ENCODE measurements around the gene GPANK1. TPM values are rescaled to one million over a fixed set of nuclear protein-coding genes. Genes with fewer than 3 reads are reported as not detected.

The GPANK1 gene
- total and polyA plus RNA-seq, 9 of the 15 experiments (the other 6 are each of a cell fraction or from before 2014, with no cell fraction given), result 32.2 to 111 (median 46.3) TPM

DNA sequence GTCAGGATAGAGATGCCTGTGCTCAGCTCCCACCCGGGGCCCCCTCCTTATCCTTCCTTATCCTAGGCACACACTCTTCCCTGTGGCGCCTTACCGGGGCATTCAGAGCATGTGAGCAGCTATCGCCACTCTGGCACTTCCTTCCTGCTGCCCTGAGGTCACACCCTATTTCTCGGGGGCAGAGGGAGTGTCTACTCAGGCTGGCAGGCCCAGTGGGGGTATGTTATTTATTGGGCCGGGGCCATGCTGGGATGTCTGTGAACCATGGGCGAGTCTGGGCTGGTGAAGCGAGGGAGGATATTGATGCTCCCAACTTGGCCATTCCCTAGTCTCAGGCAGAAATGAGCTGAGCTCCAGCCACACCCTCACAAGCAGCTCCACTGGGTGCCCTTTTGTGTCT is 46.4 kb upstream of the GPANK1 start:
- peaks cover 33 to 48% of the 10 kb centered on the region in 2 experiments for H3K4me1 ChIP-seq (replicated peaks in 1 of 2; ENCODE audit: control insufficient read depth in 2 of 2, insufficient read depth in 2 of 2, low read length in 2 of 2)
- peak; percentile 3; the same call in 1 of the 3 replicates for ATAC-seq
- H3K9ac ChIP-seq (ENCODE audit: insufficient read depth in 1 of 2, low read depth in 2 of 2, low read length in 2 of 2), result peak overlapping the region in 1 of 2 experiments; percentile 73; a peak in 2 of 4 replicates
- no peaks in the 10 kb centered on the region for H4K20me1 ChIP-seq (replicated peaks; ENCODE audit: control insufficient read depth, insufficient read depth, low read length)
- ChIA-PET POLR2A (interaction anchor here (0.7 to 12.4 kb wide), 9 partner anchors 8 to 261 kb away, joined by 3 to 223 read pairs (median 4); partner anchors contain the start of genes ABHD16A, DDAH2, DXO and GPANK1), CTCF (ENCODE audit: low intra/inter-chr PET ratio) (no interaction called here)
- no peaks in the 10 kb centered on the region for H3K9me3 ChIP-seq (replicated peaks; ENCODE audit: control insufficient read depth, insufficient read depth, low read depth, low read length)
- H3K4me3 ChIP-seq, result no peak overlapping the region
- DNase-seq (ENCODE audit: extremely low read depth in 1 of 4, low spot score in 3 of 4), result peak in 2 of 4 experiments; percentile 50 to 55
- no peaks in the 10 kb centered on the region for H3K79me2 ChIP-seq (ENCODE audit: control insufficient read depth, insufficient read depth, low read length)
- peak overlapping the region; percentile 9; the same call in 1 of the 2 replicates for H3K4me2 ChIP-seq (ENCODE audit: insufficient read depth, low read length)
- peak overlapping the region; percentile 58 for H2AFZ ChIP-seq (ENCODE audit: low read depth, low read length)
- no TSS peak for BruUV-seq (replicated peaks)
- no peak overlapping the region for H3K27ac ChIP-seq (ENCODE audit: extremely low read depth, low read depth, low read length)
- intact Hi-C loops (cut with micrococcal nuclease) (no loop called here), in situ Hi-C loops (cut with MboI) (no loop called here)
- no peak for FAIRE-seq
- no peaks in the 10 kb centered on the region for H3K27me3 ChIP-seq (ENCODE audit: control insufficient read depth in 2 of 2, insufficient read depth in 2 of 2, low read length in 2 of 2)
- WGBS (ENCODE audit: insufficient coverage, low coverage, missing lambda C conversion rate), result 34% methylated on average over 8 of the region's 8 CpGs
- no peaks in the 10 kb centered on the region for H3K9me1 ChIP-seq (ENCODE audit: control insufficient read depth, insufficient read depth, low read length)
- H3K36me3 ChIP-seq (ENCODE audit: control insufficient read depth, insufficient read depth, low read length), result no peaks in the 10 kb centered on the region
- no peak for TF ChIP-seq SMARCA4 (IDR thresholded peaks at IDR 0.05)
- 0 out of 2 replicates have a peak, but pooled peaks have one; percentile 26 for TF ChIP-seq ZBTB7A (IDR thresholded peaks at IDR 0.05; ENCODE audit: borderline replicate concordance, control insufficient read depth, low read depth, low read length)
- TF ChIP-seq, protein P1, sequence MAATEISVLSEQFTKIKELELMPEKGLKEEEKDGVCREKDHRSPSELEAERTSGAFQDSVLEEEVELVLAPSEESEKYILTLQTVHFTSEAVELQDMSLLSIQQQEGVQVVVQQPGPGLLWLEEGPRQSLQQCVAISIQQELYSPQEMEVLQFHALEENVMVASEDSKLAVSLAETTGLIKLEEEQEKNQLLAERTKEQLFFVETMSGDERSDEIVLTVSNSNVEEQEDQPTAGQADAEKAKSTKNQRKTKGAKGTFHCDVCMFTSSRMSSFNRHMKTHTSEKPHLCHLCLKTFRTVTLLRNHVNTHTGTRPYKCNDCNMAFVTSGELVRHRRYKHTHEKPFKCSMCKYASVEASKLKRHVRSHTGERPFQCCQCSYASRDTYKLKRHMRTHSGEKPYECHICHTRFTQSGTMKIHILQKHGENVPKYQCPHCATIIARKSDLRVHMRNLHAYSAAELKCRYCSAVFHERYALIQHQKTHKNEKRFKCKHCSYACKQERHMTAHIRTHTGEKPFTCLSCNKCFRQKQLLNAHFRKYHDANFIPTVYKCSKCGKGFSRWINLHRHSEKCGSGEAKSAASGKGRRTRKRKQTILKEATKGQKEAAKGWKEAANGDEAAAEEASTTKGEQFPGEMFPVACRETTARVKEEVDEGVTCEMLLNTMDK (IDR thresholded peaks at IDR 0.05; ENCODE audit: borderline replicate concordance, insufficient read depth, low read depth, low read length, poor library complexity, severe bottlenecking), result no peak
- TF ChIP-seq ZNF551 (CRISPR knock-in tag; IDR thresholded peaks at IDR 0.05), result no peak
- peak; percentile 36; the same call in 1 of the 2 replicates for TF ChIP-seq ETV1 (tag; conservative IDR thresholded peaks at IDR 0.05; ENCODE audit: low read depth)
- no peak for TF ChIP-seq NR4A1 (CRISPR knock-in tag; IDR thresholded peaks at IDR 0.05)
- TF ChIP-seq NR4A1 (tag; IDR thresholded peaks at IDR 0.05), result peak; percentile 50; the same call in 1 of the 2 replicates
- no peak for TF ChIP-seq MTF1 (CRISPR knock-in tag; IDR thresholded peaks at IDR 0.05; ENCODE audit: borderline replicate concordance)
- no peak for TF ChIP-seq HOXB6 (CRISPR knock-in tag; IDR thresholded peaks at IDR 0.05; ENCODE audit: borderline replicate concordance)
- TF ChIP-seq KLF1 (tag; IDR thresholded peaks at IDR 0.05), result 0 out of 2 replicates have a peak, but pooled peaks have one; percentile 21
- TF ChIP-seq FOXK2 (conservative IDR thresholded peaks at IDR 0.05 in 1 of 2, IDR thresholded peaks at IDR 0.05 in 1 of 2; ENCODE audit: low read depth in 2 of 2), result no peak
- no peak for TF ChIP-seq ZNF146 (CRISPR knock-in tag; IDR thresholded peaks at IDR 0.05; ENCODE audit: unreplicated experiment)
- TF ChIP-seq ZNF212 (CRISPR knock-in tag; IDR thresholded peaks at IDR 0.05), result no peak
- TF ChIP-seq TCF3 (CRISPR knock-in tag; IDR thresholded peaks at IDR 0.05), result peak; percentile 52; the same call in 1 of the 2 replicates
- TF ChIP-seq, protein P2, sequence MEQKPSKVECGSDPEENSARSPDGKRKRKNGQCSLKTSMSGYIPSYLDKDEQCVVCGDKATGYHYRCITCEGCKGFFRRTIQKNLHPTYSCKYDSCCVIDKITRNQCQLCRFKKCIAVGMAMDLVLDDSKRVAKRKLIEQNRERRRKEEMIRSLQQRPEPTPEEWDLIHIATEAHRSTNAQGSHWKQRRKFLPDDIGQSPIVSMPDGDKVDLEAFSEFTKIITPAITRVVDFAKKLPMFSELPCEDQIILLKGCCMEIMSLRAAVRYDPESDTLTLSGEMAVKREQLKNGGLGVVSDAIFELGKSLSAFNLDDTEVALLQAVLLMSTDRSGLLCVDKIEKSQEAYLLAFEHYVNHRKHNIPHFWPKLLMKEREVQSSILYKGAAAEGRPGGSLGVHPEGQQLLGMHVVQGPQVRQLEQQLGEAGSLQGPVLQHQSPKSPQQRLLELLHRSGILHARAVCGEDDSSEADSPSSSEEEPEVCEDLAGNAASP (IDR thresholded peaks at IDR 0.05), result no peak
- no peak for TF ChIP-seq HCFC1 (IDR thresholded peaks at IDR 0.05; ENCODE audit: low read depth, low read length)
- TF ChIP-seq GTF2E2 (tag; IDR thresholded peaks at IDR 0.05), result no peak
- TF ChIP-seq ZNF12 (CRISPR knock-in tag; IDR thresholded peaks at IDR 0.05), result no peak
- no peak for TF ChIP-seq HNRNPLL (IDR thresholded peaks at IDR 0.05; ENCODE audit: low read depth, low read length, poor library complexity, severe bottlenecking)
- no peak for TF ChIP-seq FOXJ2 (tag; IDR thresholded peaks at IDR 0.05)
- TF ChIP-seq SPI1 (IDR thresholded peaks at IDR 0.05; ENCODE audit: borderline replicate concordance, low read depth, low read length), result peak; percentile 56; the same call in 1 of the 2 replicates
